GM18498 (cell line): ENCODE measurements around the gene SYT3.

Experiments
- ATAC-seq: cut with Tn5 transposase; IDR thresholded peaks from one replicate; pipeline ENCODE4 v1.9.1; 2021; ENCODE audit warnings: mild to moderate bottlenecking, moderate library complexity; ENCODE audit not compliant: unreplicated experiment

SYT3 gene

DNA sequence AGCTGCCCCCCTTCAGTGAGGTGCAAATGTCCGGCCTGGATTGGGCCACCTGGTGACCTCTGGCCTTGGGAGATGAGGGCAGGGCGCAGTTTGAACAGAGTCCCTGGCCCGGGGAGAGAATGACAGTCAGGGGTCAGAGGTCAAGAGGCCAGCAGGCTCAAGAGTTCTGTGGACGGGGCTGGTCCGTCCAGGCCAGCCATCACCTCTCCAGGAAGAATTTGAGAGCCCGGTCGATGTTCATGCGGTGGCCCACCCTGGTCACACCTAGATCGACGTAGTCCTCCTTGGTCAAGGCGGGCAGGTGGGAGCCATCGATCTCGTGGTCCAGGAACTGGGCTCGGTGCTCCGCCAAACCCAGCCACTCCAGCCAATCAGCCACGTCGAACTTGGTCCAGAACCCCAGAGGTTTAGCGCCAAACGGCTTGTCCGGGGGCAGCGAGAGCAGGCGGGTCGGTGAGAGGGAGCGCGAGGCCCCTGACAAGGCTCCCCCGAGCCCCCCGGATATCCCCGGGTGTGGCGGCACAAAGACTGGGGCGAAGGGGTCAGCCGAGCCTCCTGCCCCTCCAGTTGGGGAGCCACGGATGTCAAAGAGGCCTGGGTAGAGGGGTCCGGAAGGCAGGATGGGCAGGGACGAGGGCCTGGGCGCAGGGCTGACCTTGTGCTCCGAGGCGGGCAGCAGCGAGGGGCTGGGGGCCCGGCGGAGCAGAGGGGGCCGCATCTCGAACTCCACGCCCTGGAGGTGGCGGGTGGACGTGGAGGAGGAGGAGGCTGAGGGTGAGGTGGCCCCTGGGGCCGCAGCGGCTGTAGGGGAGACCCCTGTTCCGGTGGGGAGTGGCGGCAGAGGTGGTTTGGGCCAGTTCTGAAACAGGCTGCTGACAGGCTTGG is 22.3 kb upstream of the SYT3 start:
- ATAC-seq, result no peak

DNA sequence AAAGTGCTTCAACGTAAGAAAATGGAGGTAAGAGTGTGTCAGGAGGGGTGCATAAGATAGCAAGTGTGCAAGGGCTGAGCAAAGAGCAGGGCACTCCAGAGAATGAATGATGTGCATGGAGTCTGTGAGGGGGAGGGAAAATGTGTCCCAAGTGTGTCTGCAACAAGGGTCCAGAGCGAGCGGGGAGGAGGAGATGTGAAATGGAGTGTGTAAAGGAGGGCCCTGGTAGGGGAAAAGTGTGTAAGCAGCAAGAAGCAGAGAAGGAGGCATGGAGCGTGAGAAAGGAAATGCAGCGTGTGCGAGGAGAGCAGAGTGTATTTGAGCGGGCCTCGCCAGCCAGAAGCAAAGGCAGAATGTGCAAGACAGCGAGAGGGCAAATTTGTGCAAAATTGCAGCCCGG is 21.3 kb upstream of the SYT3 start:
- ATAC-seq, result no peak

DNA sequence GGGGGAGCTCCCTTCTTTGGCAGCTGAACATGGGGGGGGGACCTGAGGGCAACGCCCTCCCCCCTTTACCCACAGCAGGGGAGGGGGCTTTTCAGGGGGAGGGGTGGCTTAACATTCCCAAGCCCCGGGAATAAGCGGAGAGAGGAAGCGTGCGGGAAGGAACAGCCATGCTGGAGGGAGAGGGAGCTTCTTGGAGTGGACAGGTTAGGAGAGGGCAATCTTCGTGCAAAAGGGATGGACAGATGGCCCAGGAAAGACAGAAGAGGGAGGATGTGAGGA is 20.3 kb upstream of the SYT3 start:
- ATAC-seq, result no peak

DNA sequence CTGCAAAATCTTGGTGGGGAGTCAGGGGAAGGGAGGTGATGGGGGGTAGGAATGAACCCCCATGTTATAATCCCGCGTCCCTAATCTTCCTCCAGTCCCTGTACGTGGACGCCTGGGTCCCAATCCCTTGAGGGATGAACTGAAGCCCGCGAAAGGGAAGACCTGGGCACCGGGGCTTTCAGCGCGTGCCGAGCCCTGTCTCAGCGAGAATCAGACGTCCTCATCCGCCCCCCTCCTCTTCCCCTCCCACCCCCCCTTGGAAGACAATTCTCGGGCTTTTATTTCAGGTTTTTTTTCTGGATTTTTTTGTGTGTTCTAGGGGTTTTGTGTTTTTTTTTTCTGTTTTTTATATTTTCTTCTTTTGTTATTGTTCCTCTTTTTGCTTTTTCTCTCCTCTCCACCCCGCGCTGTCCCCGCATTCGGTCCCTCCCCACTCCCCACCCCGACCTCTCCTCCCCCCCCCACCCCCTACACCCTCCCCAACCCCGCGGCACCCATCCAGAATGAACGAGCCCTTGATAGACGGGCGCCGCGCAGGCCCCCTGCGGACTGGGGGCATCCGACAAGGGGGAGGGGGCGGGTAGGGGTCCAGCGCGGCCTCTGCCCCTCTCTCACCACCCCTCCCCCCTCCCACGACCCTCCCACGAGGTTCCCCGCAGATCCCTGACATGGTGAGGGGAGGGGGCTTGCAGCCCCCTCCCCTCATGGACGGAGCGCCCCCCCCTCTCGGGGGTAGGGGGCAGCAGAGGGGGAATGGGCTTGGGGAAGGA is 19.8 kb upstream of the SYT3 start:
- ATAC-seq, result no peak

DNA sequence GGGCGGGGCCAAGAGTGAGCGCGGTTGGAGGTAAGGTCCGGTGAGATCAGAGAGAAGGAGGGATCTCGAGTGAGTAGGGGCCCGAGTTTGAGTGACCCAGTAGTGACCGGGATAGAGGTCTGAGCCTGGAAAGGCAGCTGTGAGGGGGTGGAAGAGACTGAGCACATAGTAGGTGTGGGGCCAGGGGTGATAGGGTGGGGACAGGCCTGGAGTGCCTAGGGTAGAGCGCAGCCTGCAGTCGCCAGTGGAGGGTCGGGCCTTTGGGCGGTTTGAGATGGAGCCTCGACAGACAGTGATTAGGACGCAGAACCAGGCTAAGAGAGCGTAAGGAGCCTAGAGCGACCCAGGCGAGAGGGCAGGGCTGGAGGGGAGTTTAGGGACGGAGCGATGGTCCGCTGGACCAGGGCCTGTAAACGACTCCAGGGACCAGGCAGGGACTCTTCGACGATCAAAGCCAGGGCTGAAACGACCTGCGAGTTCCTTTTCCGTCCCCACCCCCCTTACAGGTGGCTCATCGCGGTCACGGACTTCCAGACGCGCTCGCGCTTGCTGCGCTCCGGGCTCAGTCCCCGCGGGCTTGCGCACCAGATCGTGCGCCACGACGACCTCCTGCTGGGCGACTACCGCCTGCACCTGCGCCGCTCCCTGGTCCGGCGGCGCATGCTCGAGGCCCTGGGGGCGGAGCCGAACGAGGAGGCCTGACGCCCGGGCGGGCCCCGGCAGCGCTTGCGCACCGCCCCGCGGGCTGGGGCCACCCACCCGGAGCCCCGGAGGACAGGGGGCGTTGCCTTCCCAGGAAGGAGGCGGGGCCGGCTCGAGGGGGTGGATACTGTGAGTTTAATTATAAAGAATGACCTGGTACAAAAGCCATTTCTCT is 19.0 kb upstream of the SYT3 start:
- ATAC-seq, result no peak

DNA sequence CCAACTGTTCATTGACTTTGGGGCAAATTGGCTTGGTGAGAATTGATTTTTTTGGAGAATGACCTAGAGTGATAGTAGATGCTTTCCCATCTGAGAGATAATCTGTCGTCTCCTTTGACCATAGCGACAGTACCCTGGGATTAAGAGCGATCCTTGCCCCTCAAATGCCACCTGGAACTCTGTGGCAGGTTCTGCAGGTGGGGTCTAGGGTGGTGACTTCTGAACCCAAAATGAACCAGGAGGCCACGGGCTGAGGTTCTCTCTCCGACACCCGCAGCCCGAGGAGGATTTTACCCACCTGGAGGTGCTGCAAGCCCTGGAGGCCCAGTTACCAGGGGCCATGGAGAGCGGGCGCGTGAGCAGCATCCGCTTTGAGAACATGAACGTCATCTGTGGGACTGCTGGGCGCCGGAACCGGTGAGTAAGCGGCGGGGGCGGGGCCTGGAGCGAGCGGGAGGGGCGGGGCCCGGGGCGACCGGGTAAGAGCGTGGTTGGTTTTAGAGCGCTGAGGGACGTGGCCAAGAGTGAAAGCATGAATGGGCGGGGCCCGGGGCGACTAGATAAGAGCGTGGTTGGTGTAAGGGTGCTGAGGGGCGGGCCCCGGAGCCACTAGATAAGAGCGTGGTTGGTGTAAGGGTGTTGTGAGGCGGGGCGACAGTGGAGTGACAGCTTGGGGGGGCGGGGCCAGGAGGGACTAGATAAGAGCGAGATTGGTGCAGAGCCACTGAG is 18.2 kb upstream of the SYT3 start:
- ATAC-seq, result peak; percentile 58

DNA sequence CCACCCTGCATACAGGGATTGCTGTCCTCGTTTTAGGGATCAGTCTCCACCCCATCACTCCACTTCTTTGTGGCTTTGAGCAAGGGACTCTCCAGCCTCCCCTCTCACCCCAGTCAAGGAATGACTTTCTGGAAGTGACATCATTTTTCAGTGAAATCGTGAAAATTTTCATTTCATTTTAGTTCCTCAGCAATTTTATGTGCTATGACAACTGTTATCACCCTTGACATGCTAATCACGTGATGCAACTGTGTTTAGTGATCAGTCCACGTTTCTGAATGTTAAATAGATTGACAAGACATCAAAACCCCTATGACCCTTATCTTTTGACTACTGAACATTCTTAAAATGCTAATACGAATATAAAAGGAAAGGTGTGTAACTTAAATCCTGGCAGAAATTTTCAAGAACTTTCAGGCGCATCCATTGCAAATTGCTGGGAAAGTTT is 17.6 kb upstream of the SYT3 start:
- ATAC-seq, result no peak

DNA sequence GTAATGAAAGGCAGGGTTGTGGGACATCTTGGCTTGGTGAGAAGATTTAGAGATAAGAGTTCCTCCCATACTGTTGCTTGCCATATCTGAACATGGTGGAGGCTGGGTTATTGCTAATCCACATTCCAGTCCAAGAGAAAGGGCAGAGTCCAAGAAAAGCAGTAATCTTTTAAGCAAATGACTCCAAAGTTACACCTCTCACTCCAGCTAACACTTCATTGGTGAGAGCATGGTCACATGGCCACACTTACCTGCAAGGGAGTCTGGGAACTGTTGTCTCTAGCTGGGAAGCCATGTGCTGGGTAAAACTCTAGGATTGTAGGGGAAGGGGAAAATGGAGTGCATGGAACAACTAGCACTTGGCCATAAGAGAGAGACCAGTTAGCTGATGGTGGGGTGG is 15.2 kb upstream of the SYT3 start:
- no peak for ATAC-seq

DNA sequence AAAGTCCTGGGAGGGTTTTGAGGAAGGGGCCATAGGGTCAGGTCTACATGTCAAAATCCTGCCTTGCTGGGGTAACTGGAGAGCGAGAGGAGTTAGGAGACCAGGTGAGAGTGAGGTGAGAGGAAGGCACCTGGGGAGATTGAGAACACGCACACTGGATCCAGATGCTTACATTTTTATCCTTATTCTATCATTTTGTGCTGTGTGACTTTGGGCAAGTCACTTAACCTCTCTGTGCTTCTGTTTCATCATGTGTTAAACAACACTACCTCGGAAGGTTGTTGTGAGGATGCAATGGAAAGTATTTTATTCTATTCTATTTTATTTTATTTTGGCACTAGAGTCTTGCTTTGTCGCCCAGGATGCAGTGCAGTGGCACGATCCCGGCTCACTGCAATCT is 13.0 kb upstream of the SYT3 start:
- no peak for ATAC-seq

DNA sequence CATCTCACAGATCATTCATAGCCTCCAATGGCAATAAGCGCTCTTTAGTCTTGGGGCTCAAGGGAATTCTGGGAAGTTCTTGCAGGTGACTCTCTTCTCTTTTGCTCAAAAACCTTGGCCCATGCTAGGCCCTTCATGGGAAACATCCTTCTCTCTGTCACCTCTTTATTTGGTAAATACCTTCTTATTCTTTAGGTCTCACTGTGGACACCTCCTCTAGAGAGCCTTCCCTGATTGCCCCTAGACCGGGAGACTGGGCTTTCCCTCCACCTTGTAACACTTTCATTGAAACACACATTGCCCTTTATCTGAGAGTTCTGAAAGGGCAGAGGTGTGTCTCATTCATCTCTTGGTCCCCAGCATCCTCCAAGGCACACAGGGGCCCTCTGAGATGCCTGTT is 11.5 kb upstream of the SYT3 start:
- ATAC-seq, result no peak

DNA sequence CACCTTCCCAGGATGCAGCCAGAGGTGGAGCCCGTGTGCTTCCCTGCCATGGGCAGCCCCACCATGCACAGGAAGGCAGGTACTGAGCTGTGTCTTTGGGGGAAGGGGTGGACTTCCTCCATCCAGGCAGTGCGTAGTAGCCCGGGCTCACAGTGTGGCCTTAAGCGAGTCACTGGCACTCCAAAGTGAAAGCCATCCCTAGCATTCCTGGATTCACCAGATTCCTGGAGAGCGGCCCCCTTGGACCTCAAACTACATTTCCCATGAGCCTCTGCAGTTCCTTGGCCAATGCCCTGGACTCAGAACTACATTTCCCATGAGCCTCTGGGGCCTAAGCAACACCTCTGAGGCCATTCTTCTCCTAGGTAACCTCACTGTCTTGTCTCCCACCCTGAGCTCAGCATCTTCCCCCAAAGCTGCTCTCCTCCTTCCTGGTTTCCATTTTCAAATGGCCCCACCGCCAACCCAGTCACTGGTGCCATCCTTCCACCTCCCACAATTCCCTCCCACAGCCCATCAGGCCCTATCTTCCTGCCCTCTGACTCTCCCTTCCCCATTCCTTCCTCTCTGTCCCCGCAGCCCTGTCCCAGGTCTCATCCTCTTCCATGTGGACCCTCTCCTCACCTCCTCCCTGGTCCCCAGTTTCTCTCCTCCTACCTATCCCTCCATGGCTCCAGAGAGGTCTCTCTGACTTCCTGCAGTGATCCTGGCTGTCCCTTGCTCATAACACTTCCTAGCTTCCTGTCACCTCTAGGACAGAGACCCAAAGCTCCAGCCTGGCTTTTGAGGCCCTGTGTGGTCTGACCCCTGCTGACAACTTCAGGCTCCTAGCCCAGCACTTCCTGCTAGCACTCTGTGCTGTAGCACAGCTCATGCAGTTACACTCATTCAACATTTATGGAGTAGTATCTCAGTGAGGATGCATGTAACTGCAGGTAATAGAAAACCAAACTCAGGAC is 10.0 kb upstream of the SYT3 start, which contains the start of gene C19orf81:
TSS of gene C19orf81 (plus strand) at position 13 of the 959 bp plus-strand sequence. CDS start at position 13, 0 bp downstream.
- no peak for ATAC-seq

DNA sequence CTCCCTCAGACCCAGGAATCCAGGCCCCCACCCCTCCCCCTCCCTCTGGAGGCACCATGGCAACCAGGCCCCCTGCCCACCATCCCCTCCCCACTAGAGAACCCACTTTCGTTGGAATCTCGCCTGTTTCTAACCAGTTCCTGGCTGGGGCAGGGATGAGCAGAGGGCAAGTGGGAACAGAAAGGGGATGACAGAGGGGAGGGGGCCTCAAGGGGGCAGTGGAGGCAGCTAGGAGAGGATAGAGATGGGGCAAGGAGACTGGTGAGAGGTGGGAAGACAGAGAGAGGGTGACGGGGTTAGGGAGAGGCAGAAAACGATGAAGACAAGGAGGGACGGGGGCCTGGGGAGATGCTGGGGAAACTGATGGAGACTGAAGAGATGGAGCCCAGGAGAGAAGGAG is 9.0 kb upstream of the SYT3 start:
- ATAC-seq, result no peak

DNA sequence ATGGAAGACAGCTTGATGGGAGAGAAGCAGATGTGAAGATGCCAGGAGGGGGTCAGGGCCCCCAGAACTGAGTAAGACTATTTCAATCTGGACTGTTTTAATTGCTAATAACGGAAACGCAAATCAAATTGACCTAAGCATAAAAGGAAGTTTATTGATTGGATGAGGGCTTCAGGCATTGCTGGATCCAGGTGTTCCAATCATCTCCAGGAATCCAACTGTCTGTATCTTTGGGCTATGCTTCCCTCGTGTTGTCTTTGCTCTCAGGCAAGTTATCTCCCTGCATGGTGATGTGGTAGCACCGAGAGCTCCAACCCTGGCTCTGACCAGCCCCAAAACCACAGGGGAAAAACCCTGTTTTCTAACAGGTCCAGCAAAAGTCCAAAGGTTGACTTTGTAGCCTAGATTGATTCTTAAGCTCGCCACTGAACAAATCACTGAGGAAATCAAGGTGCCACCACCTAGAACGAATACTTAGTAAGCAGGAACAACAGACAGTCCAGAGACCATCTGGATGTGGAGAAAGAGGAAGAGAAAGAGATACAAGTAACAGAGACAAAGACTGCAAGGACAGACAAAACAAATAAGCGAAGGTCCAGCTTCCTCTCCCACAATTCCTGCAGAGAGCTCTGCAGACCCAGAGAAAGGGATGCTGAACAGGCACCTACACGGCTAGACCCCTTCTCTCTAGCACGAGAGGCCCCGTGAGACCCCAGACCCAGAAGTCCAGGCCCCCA is 8.4 kb upstream of the SYT3 start:
- no peak for ATAC-seq

DNA sequence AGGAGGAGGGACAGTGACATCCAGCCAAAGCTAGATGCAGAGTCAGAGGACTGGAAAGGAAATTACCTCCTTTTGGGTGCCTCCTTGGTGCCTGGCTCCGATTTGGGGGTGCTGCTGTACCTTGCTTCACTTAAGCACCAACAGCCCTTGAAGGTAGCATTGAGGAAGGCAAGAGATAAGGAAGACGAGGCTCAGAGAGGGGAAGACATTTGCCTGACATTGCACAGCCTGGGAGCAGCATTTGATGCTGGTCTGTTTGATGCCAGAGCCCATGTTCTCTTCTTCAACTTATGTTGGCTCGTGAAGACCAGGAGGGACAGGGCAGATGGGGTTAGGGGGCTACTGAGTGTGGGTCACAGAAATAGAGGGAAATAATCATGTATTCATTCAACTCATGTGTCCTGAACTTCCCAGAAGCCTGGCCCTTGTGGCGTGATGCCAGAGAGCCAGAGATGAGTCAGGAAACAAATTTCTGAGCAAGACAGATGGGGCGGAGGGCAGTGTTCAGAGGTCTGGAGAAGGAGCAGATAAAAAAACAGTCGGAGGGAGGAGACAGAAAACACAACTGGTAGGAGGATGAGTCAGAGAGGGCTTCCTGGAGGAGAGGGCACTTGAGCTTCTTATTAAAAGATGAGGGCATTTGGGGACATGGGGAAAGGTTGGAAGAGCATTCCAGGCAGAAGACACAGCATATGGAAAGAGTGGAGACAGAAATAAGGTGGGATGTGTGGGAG is 6.6 kb upstream of the SYT3 start:
- no peak for ATAC-seq

DNA sequence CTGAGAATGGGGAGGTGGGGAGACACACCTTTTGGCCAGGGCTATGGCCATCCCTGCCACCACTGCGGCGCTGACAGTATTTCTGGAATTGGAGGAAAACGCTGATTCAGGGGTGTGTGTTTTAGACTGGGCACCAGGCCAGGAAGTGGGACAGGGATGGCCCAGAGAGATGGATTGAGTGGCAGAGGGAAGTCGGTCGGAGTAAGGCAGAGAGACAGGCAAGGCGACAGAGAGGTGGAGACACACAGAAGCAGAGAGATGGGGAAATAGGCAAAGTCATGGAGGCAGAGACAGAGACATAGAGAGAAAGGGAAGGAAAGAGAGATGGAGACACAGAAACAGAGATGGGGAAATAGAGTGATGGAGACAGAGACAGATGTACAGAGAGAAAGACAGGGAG is 5.4 kb upstream of the SYT3 start:
- ATAC-seq, result no peak

DNA sequence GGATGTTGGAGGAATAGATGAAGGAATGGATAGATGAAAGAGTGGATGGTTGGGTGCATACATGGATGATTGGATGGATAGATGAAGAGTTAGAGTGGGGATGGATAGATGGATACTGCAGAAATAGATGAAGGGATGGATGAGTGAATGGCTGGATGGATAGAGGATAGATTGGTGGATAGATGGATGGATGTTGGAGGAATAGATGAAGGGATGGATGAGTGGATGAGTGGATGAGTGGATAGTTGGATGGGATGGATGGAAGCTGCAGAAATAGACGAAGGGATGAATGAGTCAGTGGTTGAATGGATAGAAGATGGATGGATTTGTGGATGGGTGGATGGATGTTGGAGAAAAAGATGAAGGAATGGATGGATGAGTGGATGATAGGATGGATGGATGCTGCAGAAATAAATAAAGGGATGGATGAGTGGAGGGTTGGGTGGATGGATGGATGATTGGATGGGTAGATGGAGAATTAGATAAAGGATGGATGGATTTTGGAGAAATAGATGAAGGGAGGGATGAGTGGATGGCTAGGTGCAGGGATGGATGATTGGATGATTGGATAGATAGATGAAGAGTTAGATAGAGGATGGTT is 4.7 kb upstream of the SYT3 start:
- no peak for ATAC-seq

DNA sequence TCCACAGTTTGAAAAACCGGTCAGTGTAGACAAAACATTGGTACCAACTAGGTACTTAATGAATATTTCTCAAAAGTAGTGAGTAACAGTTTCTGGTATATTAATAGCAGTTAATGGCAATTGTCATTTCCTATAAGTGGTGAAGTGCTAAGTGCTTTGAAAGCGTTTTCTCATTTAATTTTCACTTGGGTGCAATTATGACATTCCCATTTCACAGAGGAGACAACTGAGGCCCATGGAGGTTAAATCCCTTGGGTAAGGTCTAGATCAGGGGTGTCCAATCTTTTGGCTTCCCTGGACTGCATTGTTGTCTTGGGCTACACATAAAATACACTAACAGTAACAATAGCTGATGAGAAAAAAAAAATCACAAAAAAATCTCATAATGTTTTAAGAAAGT is 687 bp upstream of the SYT3 start:
- ATAC-seq, result no peak

DNA sequence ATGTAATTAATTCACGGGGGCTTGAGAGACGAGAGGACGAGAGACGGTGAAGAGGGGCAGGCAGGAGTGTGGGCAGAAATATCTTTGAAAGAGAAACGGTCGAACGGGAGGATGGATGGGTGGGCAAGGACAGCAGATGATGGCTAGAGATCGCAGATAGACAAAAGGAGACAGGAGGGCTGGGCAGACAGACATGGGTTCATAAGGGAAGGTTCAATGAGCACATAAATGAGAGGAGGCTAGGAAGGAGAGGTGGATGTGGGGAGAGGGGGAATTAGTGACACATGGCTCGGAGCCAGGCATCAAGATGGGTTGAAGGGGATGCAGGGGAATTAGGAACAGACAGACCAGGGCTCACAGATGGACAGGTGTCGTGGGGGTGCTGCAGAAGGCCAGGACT is 1.1 kb downstream of the SYT3 start:
- no peak for ATAC-seq
